Measurements from ENCODE around the gene VWA3A. TPM values are rescaled to one million over a fixed set of nuclear protein-coding genes. Genes with fewer than 3 reads are reported as not detected.

Gene VWA3A
- total RNA-seq, 1 donor from 2014 or later: 0.25 TPM

DNA sequence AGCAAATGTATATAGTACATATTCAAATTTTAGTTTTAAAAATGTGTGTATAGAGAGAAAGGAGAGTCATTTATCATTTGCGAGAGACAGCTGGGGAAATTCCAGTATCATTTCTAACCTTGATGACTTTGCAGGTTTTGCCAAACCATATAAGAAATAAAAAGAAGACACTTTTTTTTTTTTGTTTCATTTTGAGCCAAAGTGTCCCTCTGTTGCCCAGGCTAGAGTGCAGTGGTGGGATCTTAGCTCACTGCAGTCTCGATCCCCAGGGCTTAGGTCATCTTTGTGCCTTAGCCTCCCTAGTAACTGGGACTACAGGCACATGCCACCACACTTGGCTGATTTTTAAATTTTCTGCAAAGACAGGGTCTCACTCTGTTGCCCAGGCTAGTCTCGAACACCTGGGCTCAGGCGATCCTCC, 38.4 kb upstream of the VWA3A start:
- no peak for DNase-seq

DNA sequence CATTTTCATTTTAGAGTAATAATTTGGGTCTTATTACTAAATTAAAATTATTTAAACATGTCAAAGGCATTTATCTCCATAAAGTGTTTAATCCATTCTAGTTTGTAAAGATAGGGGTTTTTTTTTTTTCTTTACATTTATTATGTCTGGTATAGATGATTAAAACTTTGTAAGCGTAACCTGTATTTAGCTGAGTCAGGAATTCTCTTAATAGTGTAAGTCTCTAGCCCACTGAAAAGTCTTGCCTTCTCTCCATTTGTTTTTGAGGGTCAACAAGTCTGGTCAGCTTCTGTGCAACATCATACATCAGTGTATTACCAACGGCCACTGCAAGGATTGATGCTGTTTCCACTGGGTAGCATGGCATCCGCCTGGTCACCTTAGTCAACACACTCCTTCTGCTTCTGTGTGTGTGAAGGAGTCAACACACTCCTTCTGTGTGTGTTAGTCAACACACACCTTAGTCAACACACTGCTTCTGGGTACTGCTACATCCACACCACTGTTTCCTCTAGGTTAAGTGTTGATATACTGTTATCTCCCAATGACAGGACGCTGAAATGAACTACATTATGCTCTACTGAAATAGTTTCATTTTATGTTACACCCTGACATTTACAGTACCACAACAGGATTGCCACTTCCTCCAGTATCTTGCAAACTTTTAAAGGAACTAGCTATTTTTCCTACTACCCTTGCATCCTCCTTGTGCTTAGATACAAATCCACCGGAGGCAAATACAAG, 37.3 kb upstream of the VWA3A start:
- Histone ChIP-seq H3K27ac (replicated peaks) (no peak overlapping the region), H3K4me3 (no peak overlapping the region), H3K4me1 (peaks cover 12% of the 10 kb centered on the region), H3K9me3 (replicated peaks) (no peaks in the 10 kb centered on the region), H3K36me3 (no peaks in the 10 kb centered on the region), H3K27me3 (ENCODE audit: low read depth) (no peaks in the 10 kb centered on the region)
- no peak for DNase-seq
- intact Hi-C loops (cut with micrococcal nuclease): no loop called here
- TF ChIP-seq, protein P1, sequence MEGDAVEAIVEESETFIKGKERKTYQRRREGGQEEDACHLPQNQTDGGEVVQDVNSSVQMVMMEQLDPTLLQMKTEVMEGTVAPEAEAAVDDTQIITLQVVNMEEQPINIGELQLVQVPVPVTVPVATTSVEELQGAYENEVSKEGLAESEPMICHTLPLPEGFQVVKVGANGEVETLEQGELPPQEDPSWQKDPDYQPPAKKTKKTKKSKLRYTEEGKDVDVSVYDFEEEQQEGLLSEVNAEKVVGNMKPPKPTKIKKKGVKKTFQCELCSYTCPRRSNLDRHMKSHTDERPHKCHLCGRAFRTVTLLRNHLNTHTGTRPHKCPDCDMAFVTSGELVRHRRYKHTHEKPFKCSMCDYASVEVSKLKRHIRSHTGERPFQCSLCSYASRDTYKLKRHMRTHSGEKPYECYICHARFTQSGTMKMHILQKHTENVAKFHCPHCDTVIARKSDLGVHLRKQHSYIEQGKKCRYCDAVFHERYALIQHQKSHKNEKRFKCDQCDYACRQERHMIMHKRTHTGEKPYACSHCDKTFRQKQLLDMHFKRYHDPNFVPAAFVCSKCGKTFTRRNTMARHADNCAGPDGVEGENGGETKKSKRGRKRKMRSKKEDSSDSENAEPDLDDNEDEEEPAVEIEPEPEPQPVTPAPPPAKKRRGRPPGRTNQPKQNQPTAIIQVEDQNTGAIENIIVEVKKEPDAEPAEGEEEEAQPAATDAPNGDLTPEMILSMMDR (IDR thresholded peaks at IDR 0.05; ENCODE audit: borderline replicate concordance): no peak

More for the DNA sequence above, 38.4 kb upstream of the VWA3A start:
- Histone ChIP-seq H3K4me3 (no peak overlapping the region), H3K27ac (replicated peaks) (no peak overlapping the region), H3K9me3 (replicated peaks) (no peaks in the 10 kb centered on the region), H3K27me3 (ENCODE audit: low read depth) (no peaks in the 10 kb centered on the region), H3K4me1 (peaks cover 18% of the 10 kb centered on the region), H3K36me3 (no peaks in the 10 kb centered on the region)
- TF ChIP-seq, protein P1 (IDR thresholded peaks at IDR 0.05; ENCODE audit: borderline replicate concordance): no peak
- intact Hi-C loops (cut with micrococcal nuclease): no loop called here

DNA sequence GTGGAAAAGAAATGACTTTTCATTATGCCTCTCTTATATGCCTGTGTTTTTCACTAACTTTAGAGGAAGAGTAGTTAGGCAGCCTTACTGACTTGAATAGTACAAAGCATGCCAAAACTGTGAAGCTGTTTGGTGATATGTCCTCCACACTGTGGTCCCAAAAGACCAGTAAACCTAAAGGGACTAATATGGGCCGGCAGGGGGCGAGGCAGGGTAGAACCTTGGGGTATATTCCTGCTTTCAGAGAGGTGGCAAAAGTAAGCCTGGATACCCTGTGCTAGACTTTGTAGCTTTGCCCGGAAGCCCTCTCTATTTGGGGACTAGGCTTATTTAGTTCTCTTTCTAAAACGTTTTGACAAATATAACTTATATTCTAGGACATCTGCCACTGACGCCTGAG, 36.5 kb upstream of the VWA3A start:
- TF ChIP-seq, protein P1 (IDR thresholded peaks at IDR 0.05; ENCODE audit: borderline replicate concordance): no peak
- intact Hi-C loops (cut with micrococcal nuclease): no loop called here
- DNase-seq: no peak
- Histone ChIP-seq H3K36me3 (no peaks in the 10 kb centered on the region), H3K4me1 (peaks cover 8% of the 10 kb centered on the region), H3K27ac (replicated peaks) (no peak overlapping the region), H3K9me3 (replicated peaks) (no peaks in the 10 kb centered on the region), H3K4me3 (no peak overlapping the region), H3K27me3 (ENCODE audit: low read depth) (no peaks in the 10 kb centered on the region)

DNA sequence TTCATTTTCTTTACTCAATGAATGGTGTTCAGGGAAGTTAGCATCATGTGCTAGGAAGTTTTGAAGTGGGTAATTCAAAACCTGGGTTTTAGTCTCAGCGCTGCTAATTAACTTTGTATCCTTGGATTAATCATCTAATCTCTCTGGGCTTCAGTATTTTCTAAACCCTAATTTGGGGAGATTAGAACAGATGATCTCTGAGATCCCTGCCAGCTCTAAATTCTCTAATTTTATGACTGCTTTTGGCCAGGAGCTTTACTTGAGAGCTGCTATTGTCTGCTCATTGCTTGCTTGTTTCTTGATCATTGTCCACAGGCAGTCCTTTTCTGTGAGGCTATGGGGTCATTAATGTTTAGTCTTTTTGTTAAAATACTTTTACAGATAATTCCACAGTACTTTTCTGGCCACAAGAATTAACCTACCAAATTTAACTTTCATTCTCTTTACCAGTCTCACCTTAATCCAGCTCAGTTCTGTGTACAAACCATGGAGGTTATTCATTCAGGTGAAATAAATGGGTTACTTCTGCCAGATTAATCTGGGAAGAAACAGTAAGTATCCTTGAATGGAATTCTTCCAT, 28.4 kb upstream of the VWA3A start:
- no peak overlapping the region for H3K27ac ChIP-seq (replicated peaks)
- no peaks in the 10 kb centered on the region for H3K27me3 ChIP-seq (ENCODE audit: low read depth)
- H3K9me3 ChIP-seq (replicated peaks): peaks cover 9% of the 10 kb centered on the region
- H3K36me3 ChIP-seq: peaks cover 5% of the 10 kb centered on the region
- intact Hi-C loops (cut with micrococcal nuclease): no loop called here
- TF ChIP-seq, protein P1 (IDR thresholded peaks at IDR 0.05; ENCODE audit: borderline replicate concordance): no peak
- peaks cover 10% of the 10 kb centered on the region for H3K4me1 ChIP-seq
- no peak for DNase-seq
- H3K4me3 ChIP-seq: no peak overlapping the region

DNA sequence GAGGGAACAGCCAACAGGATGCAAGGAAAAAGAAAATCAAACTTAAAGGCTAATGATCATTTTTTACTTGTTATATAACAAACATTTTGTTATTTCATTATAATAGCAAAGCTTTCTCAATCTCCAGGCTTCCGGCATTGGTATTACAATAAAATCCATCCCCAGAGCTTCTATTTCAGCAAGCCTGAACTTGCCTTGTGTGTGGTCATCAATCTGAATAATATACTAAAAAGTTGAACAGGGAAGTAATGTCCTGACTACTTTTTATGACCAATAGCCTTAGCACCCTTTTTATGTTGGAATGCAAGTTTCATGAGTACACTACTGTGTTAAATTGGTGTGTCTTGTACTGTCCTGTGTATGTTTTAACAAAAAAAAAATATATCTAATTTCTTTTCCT, 27.1 kb upstream of the VWA3A start:
- Histone ChIP-seq H3K4me1 (peaks cover 18% of the 10 kb centered on the region), H3K9me3 (replicated peaks) (peaks cover 9% of the 10 kb centered on the region), H3K27me3 (ENCODE audit: low read depth) (no peaks in the 10 kb centered on the region), H3K36me3 (peaks cover 5% of the 10 kb centered on the region), H3K4me3 (no peak overlapping the region), H3K27ac (replicated peaks) (no peak overlapping the region)
- TF ChIP-seq, protein P1 (IDR thresholded peaks at IDR 0.05; ENCODE audit: borderline replicate concordance): no peak
- DNase-seq: no peak
- intact Hi-C loops (cut with micrococcal nuclease): no loop called here
